H1 (cell line): ENCODE data around the gene WWC2. TPM values are rescaled to one million over a fixed set of nuclear protein-coding genes. Genes with fewer than 3 reads are reported as not detected.

Experiments used
- CTCF ChIA-PET: fragments of 300-600 bp; sonication (Branson Sonifier 250); formaldehyde crosslinking; loops from one replicate; lab custom pipeline; 2021; ENCODE audit not compliant: partially characterized antibody; lab: Charles Lee
- POLR2A ChIA-PET: fragments of 300-600 bp; sonication (Branson Sonifier 250); formaldehyde crosslinking; loops from one replicate; lab custom pipeline; 2021; ENCODE audit warnings: inconsistent platforms; ENCODE audit not compliant: partially characterized antibody; lab: Charles Lee
- DNase-seq, 2 experiments: peaks; one replicate each; pipeline versions ENCODE4 v3.0.0 to v3.0.0-alpha.2; 2010 to 2022; ENCODE audit warnings: low spot score in 2 of 2, low read depth in 1 of 2, mixed read lengths in 1 of 2
- FAIRE-seq: peaks from 2 replicates; lab custom pipeline; 2011; peaks lifted over from hg19 to GRCh38; lab: Jason Lieb, UNC
- H2AFZ ChIP-seq: 2 replicates; pipeline ENCODE4 v1.8.1; 2012; ENCODE audit warnings: low read length, inconsistent platforms
- H2AK5ac ChIP-seq: 2 replicates; pipeline ENCODE4 v1.6.1; 2013; ENCODE audit warnings: low read depth, low read length
- H2BK120ac ChIP-seq: replicated peaks from 2 replicates; pipeline ENCODE3; 2013; ENCODE audit warnings: low read depth, low read length, inconsistent platforms
- H2BK12ac ChIP-seq: 2 replicates; pipeline ENCODE4 v1.6.1; 2013; ENCODE audit warnings: low read depth, low read length
- H2BK15ac ChIP-seq: 2 replicates; pipeline ENCODE4 v1.6.1; 2013; ENCODE audit warnings: low read length
- H2BK20ac ChIP-seq: 2 replicates; pipeline ENCODE4 v1.6.1; 2013; ENCODE audit warnings: low read length
- H2BK5ac ChIP-seq: 2 replicates; pipeline ENCODE4 v1.6.1; 2013; ENCODE audit warnings: low read depth, low read length
- H3K14ac ChIP-seq: 2 replicates; pipeline ENCODE4 v1.6.1; 2013; ENCODE audit warnings: inconsistent platforms; ENCODE audit not compliant: insufficient read length
- H3K18ac ChIP-seq: 2 replicates; pipeline ENCODE4 v1.6.1; 2013; ENCODE audit warnings: low read length; ENCODE audit errors: extremely low read depth
- H3K23ac ChIP-seq: 2 replicates; pipeline ENCODE4 v1.6.1; 2013; ENCODE audit warnings: inconsistent platforms; ENCODE audit not compliant: insufficient read length
- H3K23me2 ChIP-seq: 2 replicates; pipeline ENCODE4 v1.6.1; 2013; ENCODE audit warnings: low read depth, low read length
- H3K27ac ChIP-seq: 2 replicates; pipeline ENCODE4 v1.6.1; 2011; ENCODE audit warnings: low read depth, low read length, inconsistent platforms
- H3K27me3 ChIP-seq, 4 experiments: replicated peaks in 1 of 4; 1 replicate in 1 of 4; 2 replicates in 3 of 4; pipeline versions ENCODE4 v1.6.1 to v1.8.1; 2011 to 2013; ENCODE audit warnings: low read length in 3 of 4, mild to moderate bottlenecking in 3 of 4, inconsistent platforms in 2 of 4, mixed read lengths in 2 of 4, moderate library complexity in 1 of 4; ENCODE audit not compliant: control insufficient read depth in 3 of 4, insufficient read depth in 3 of 4; ENCODE audit errors: extremely low read depth in 1 of 4
- H3K36me3 ChIP-seq, 4 experiments: 2 replicates each; pipeline versions ENCODE4 v1.6.1 to v1.8.1; 2011 to 2013; ENCODE audit warnings: mild to moderate bottlenecking in 4 of 4, low read length in 3 of 4, moderate library complexity in 2 of 4, control low read depth in 1 of 4, inconsistent platforms in 1 of 4; ENCODE audit not compliant: insufficient read depth in 4 of 4, control insufficient read depth in 2 of 4
- H3K4ac ChIP-seq: replicated peaks from 2 replicates; pipeline ENCODE3; 2013; ENCODE audit warnings: low read length, low read depth, mixed read lengths, inconsistent platforms; ENCODE audit not compliant: insufficient read length
- H3K4me1 ChIP-seq, 4 experiments: replicated peaks in 1 of 4; 1 replicate in 1 of 4; 2 replicates in 3 of 4; pipeline versions ENCODE4 v1.6.1 to v1.8.1; 2011 to 2013; ENCODE audit warnings: low read length in 3 of 4, inconsistent platforms in 2 of 4, mixed read lengths in 1 of 4; ENCODE audit not compliant: insufficient read depth in 4 of 4, control insufficient read depth in 3 of 4
- H3K4me2 ChIP-seq, 2 experiments: 2 replicates each; pipeline versions ENCODE4 v1.6.1 to v1.8.1; 2011 to 2013; ENCODE audit warnings: low read depth in 2 of 2, low read length in 2 of 2, control low read depth in 1 of 2, inconsistent platforms in 1 of 2, mild to moderate bottlenecking in 1 of 2; ENCODE audit not compliant: insufficient read depth in 1 of 2
- H3K4me3 ChIP-seq, 4 experiments: fragments of 200-600, 300-600 bp in 1 of 4; sonication (generic), shearing (Covaris generic), sonication (Bioruptor Twin) in 1 of 4; 2 replicates each; pipeline versions ENCODE4 v1.5.1 to v1.8.1; 2011 to 2016; ENCODE audit warnings: low read length in 4 of 4, low read depth in 3 of 4, control low read depth in 2 of 4, inconsistent platforms in 2 of 4, mild to moderate bottlenecking in 2 of 4, mixed read lengths in 1 of 4, moderate library complexity in 1 of 4; ENCODE audit not compliant: insufficient read depth in 2 of 4; ENCODE audit errors: extremely low read depth in 1 of 4
- H3K56ac ChIP-seq: replicated peaks from 2 replicates; pipeline ENCODE3; 2013; ENCODE audit warnings: low read depth, mild to moderate bottlenecking, mixed read lengths, low read length, inconsistent platforms; ENCODE audit not compliant: insufficient read length
- H3K79me1 ChIP-seq: 2 replicates; pipeline ENCODE4 v1.6.1; 2013; ENCODE audit warnings: low read depth, low read length, control low read depth
- H3K79me2 ChIP-seq, 2 experiments: 2 replicates each; pipeline versions ENCODE4 v1.6.1 to v1.8.1; 2012 to 2013; ENCODE audit warnings: low read length in 2 of 2, mild to moderate bottlenecking in 2 of 2, inconsistent platforms in 1 of 2; ENCODE audit not compliant: insufficient read depth in 2 of 2, control insufficient read depth in 1 of 2
- H3K9ac ChIP-seq, 4 experiments: replicated peaks in 1 of 4; 1 replicate in 1 of 4; 2 replicates in 3 of 4; pipeline versions ENCODE4 v1.6.1 to v1.8.1; 2011 to 2013; ENCODE audit warnings: low read depth in 3 of 4, low read length in 3 of 4, control low read depth in 2 of 4, mild to moderate bottlenecking in 2 of 4, moderate library complexity in 2 of 4, inconsistent platforms in 1 of 4; ENCODE audit errors: extremely low read depth in 1 of 4
- H3K9me3 ChIP-seq, 2 experiments: 2 replicates each; pipeline versions ENCODE4 v1.6.1 to v1.8.1; 2012 to 2013; ENCODE audit warnings: mild to moderate bottlenecking in 2 of 2, moderate library complexity in 2 of 2, control low read depth in 1 of 2, inconsistent platforms in 1 of 2, low read depth in 1 of 2, low read length in 1 of 2, mixed read lengths in 1 of 2; ENCODE audit not compliant: insufficient read depth in 2 of 2
- H4K20me1 ChIP-seq, 2 experiments: replicated peaks in 1 of 2; 2 replicates each; pipeline versions ENCODE3 to v1.8.1; 2011 to 2013; ENCODE audit warnings: inconsistent platforms in 2 of 2, low read length in 2 of 2, mild to moderate bottlenecking in 1 of 2; ENCODE audit not compliant: insufficient read depth in 2 of 2, control insufficient read depth in 1 of 2
- H4K5ac ChIP-seq: 2 replicates; pipeline ENCODE4 v1.6.1; 2013; ENCODE audit warnings: low read length, low read depth, mixed read lengths, inconsistent platforms; ENCODE audit not compliant: insufficient read length
- H4K8ac ChIP-seq: 2 replicates; pipeline ENCODE4 v1.8.0; 2013; ENCODE audit warnings: mild to moderate bottlenecking, moderate library complexity, low read length, inconsistent platforms; ENCODE audit not compliant: insufficient read depth; ENCODE audit errors: extremely low read depth
- H4K91ac ChIP-seq: replicated peaks from 2 replicates; pipeline ENCODE3; 2013; ENCODE audit warnings: low read length, mixed read lengths, inconsistent platforms; ENCODE audit not compliant: insufficient read length
- CEBPB ChIP-seq: IDR thresholded peaks from 2 replicates; pipeline ENCODE4 v1.6.1; 2012; ENCODE audit warnings: low read depth, low read length
- EGR1 ChIP-seq: IDR thresholded peaks from 2 replicates; pipeline ENCODE4 v1.6.1; 2011; ENCODE audit warnings: low read depth, low read length, borderline replicate concordance
- RAD21 ChIP-seq, 2 experiments: IDR thresholded peaks in 1 of 2; conservative IDR thresholded peaks in 1 of 2; 2 replicates each; pipeline ENCODE4 v1.6.1; 2011; ENCODE audit warnings: low read depth in 2 of 2, low read length in 2 of 2, improper control_type of control experiment in 1 of 2, inconsistent platforms in 1 of 2, mild to moderate bottlenecking in 1 of 2, moderate library complexity in 1 of 2
- SIN3A ChIP-seq, 2 experiments: IDR thresholded peaks in 1 of 2; conservative IDR thresholded peaks in 1 of 2; 2 replicates each; pipeline ENCODE4 v1.6.1; 2011 to 2012; ENCODE audit warnings: low read length in 2 of 2, improper control_type of control experiment in 1 of 2, low read depth in 1 of 2, mild to moderate bottlenecking in 1 of 2
- TAF1 ChIP-seq: IDR thresholded peaks from 2 replicates; pipeline ENCODE4 v1.6.1; 2011; ENCODE audit warnings: mild to moderate bottlenecking, low read depth, low read length
- WGBS, 2 experiments: shearing (Covaris generic) in 1 of 2; methylation state at CpG; one replicate each; pipeline versions ENCODE4 v1.1.6 to v1.1.7; 2013 to 2015; ENCODE audit warnings: low lambda C conversion rate in 2 of 2, mixed read lengths in 2 of 2, inconsistent platforms in 1 of 2, low coverage in 1 of 2, missing lambda C conversion rate in 1 of 2; ENCODE audit not compliant: insufficient replicate concordance in 2 of 2, insufficient coverage in 1 of 2, insufficient read length in 1 of 2; ENCODE audit errors: extremely low coverage in 1 of 2, missing lambda C conversion rate in 1 of 2; 5-methylcytosine and 5-hydroxymethylcytosine counted together
- polyA plus RNA-seq, 7 experiments: library from polyadenylated mRNA; depleted of rRNA in 3 of 7; stranded (reverse) in 5 of 7; unstranded in 2 of 7; fragments of >200 nt in 5 of 7; fragments of 200-250 nt in 2 of 7; gene quantifications; 1 replicate in 5 of 7; 2 replicates in 1 of 7; 4 replicates in 1 of 7; pipeline versions ENCODE4 v1.2.1 to v1.2.3, GENCODE V29; 2011 to 2013; ENCODE audit warnings: missing spikeins in 2 of 7, mixed read lengths in 2 of 7
- total RNA-seq: library from RNA; stranded (reverse); fragmentation: NEBNext Ultra II Directional; extraction: Animal tissue kit (Norgen Biotek cat#: 25700); gene quantifications from 2 replicates; pipeline ENCODE4 v1.2.1, GENCODE V29; 2021
- TF ChIP-seq, protein P1 (sequence below): IDR thresholded peaks from 2 replicates; pipeline ENCODE4 v1.6.1; 2012; ENCODE audit warnings: inconsistent platforms
- TF ChIP-seq, protein P2 (sequence below), 3 experiments: IDR thresholded peaks; 1 replicate in 2 of 3; 2 replicates in 1 of 3; pipeline versions ENCODE4 v1.5.1 to v1.6.1; 2011; ENCODE audit warnings: low read length in 3 of 3, mild to moderate bottlenecking in 3 of 3, inconsistent platforms in 2 of 3, low read depth in 1 of 3, moderate library complexity in 1 of 3; ENCODE audit not compliant: insufficient read depth in 1 of 3; ENCODE audit errors: control extremely low read depth in 1 of 3

Gene WWC2
- total and polyA plus RNA-seq, 2 of the 8 experiments (the other 6 are each of a cell fraction or from before 2014, with no cell fraction given): 17.6 to 135 TPM

DNA sequence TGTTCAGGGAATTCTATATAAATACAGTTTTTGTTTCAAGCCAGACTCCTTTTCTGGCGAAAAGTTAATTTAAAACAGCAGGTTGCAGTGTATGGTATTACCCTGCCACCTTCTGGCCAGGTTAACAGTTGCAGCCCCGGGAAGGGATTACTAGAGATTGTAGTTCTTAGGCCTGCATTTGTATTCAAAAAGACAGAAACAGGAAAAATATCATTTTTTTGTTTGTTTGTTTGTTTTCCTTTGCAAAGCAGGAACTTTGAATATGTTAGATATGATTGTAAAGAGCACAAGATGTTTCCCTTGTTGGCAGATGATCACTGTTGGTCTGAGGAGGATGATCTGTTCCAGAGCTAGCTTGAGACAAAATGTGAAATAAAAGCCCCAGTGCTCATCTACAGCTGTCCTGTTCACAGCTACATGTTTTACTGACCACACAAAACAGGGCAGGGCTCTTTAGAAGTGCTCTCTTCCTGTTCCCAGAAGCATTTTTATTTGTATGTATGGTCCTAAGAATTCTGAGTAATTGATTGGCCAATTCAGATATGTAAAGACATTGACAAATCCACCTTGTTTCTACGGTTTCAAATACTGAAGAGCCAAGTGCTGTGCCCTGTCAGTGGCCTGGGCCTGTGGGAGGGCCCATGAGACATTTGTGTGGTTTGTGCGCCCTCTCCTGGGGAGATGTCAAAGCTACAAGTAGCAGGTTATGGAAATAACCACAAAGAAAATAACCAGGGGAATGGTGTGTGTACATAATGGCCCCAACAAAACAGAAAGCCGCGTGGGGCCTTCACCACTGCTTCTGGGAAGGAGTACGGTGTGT lies 163.1 kb downstream of the WWC2 start:
- Histone ChIP-seq H3K27ac (no peak overlapping the region), H3K36me3 (peaks cover 4 to 50% (median 33%) of the 10 kb centered on the region in 4 experiments; a peak in 7 of 8 replicates)
- TF ChIP-seq SIN3A (conservative IDR thresholded peaks at IDR 0.05 in 1 of 2, IDR thresholded peaks at IDR 0.05 in 1 of 2; ENCODE audit: low read depth in 1 of 2, low read length in 2 of 2): peak in 1 of 2 experiments; percentile 72; a peak in 2 of 4 replicates
- peak; percentile 88 to 93 for TF ChIP-seq RAD21 (IDR thresholded peaks at IDR 0.05 in 1 of 2, conservative IDR thresholded peaks at IDR 0.05 in 1 of 2; ENCODE audit: low read depth in 2 of 2, low read length in 2 of 2)
- no peak for TF ChIP-seq EGR1
- TF ChIP-seq TAF1: no peak
- TF ChIP-seq, protein P1, sequence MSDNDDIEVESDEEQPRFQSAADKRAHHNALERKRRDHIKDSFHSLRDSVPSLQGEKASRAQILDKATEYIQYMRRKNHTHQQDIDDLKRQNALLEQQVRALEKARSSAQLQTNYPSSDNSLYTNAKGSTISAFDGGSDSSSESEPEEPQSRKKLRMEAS: 0 out of 2 replicates have a peak, but pooled peaks have one; percentile 14
- TF ChIP-seq, protein P2, sequence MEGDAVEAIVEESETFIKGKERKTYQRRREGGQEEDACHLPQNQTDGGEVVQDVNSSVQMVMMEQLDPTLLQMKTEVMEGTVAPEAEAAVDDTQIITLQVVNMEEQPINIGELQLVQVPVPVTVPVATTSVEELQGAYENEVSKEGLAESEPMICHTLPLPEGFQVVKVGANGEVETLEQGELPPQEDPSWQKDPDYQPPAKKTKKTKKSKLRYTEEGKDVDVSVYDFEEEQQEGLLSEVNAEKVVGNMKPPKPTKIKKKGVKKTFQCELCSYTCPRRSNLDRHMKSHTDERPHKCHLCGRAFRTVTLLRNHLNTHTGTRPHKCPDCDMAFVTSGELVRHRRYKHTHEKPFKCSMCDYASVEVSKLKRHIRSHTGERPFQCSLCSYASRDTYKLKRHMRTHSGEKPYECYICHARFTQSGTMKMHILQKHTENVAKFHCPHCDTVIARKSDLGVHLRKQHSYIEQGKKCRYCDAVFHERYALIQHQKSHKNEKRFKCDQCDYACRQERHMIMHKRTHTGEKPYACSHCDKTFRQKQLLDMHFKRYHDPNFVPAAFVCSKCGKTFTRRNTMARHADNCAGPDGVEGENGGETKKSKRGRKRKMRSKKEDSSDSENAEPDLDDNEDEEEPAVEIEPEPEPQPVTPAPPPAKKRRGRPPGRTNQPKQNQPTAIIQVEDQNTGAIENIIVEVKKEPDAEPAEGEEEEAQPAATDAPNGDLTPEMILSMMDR (IDR thresholded peaks at IDR 0.05; ENCODE audit: control extremely low read depth in 1 of 3, insufficient read depth in 1 of 3, low read depth in 1 of 3, low read length in 3 of 3): peak; percentile 64 to 90 (median 86)
- TF ChIP-seq CEBPB: no peak

More for the DNA sequence above, 163.1 kb downstream of the WWC2 start:
- Histone ChIP-seq H2AFZ (no peak overlapping the region), H2BK120ac (no peak overlapping the region), H3K9me3 (no peaks in the 10 kb centered on the region), H3K23ac (no peak overlapping the region), H3K9ac (no peak overlapping the region), H3K18ac (no peak overlapping the region), H3K4me2 (no peak overlapping the region), H3K79me2 (peaks cover 0 to 7% of the 10 kb centered on the region in 2 experiments; a peak in 1 of 4 replicates), H3K4me1 (peaks cover 0 to 11% (median 2%) of the 10 kb centered on the region in 4 experiments; a peak in 3 of 7 replicates), H3K14ac (no peak overlapping the region), H2BK5ac (no peak overlapping the region), H4K5ac (no peak overlapping the region), H3K79me1 (no peaks in the 10 kb centered on the region; the same call in 1 of the 2 replicates), H2BK20ac (no peak overlapping the region), H3K4ac (no peak overlapping the region), H3K23me2 (no peaks in the 10 kb centered on the region), H2AK5ac (no peak overlapping the region), H3K27me3 (no peaks in the 10 kb centered on the region), H2BK15ac (no peak overlapping the region), H4K8ac (0 out of 2 replicates have a peak overlapping the region, but pooled peaks have one; percentile 40), H4K91ac (no peak overlapping the region), H4K20me1 (peaks cover 0 to 2% of the 10 kb centered on the region in 2 experiments), H2BK12ac (no peak overlapping the region), H3K56ac (no peak overlapping the region), H3K4me3 (no peak overlapping the region)
- DNase-seq (peak; percentile 38 to 89), FAIRE-seq (peak; percentile 94)
- ChIA-PET CTCF (interaction anchor here (0.6 to 7.5 kb wide), 96 partner anchors 8 to 1024 kb away, joined by 3 to 113 read pairs (median 4); partner anchors contain the start of gene WWC2), POLR2A (interaction anchor here (0.5 to 1.3 kb wide), 3 partner anchors 156 to 188 kb away, joined by 3 to 7 read pairs (median 4); partner anchors contain the start of gene WWC2)
- 57% methylated on average over 7 of the region's 7 CpGs; no CpG with 5 or more reads in 1 of the 2 experiments for WGBS, 2 experiments
